Astrocyte of the spinal cord (primary cell): ENCODE results near the gene ARHGEF4.

Experiments used
- DNase-seq: peaks from one replicate; pipeline ENCODE4 v3.0.0; 2011; ENCODE audit warnings: low read depth, low spot score
- H3K4me3 ChIP-seq: 2 replicates; pipeline ENCODE4 v1.5.1; 2011; ENCODE audit warnings: low read depth, mild to moderate bottlenecking, low read length, moderate library complexity
- in situ Hi-C: cut with HindIII; loops from 2 replicates; pipeline ENCODE4 v1.10.0; 2017; ENCODE audit warnings: low sequenced_read_pairs
- TF ChIP-seq, protein P1 (sequence below): IDR thresholded peaks from 2 replicates; pipeline ENCODE4 v1.5.1; 2012; ENCODE audit warnings: low read depth, mild to moderate bottlenecking, low read length, inconsistent platforms

ARHGEF4 gene

DNA sequence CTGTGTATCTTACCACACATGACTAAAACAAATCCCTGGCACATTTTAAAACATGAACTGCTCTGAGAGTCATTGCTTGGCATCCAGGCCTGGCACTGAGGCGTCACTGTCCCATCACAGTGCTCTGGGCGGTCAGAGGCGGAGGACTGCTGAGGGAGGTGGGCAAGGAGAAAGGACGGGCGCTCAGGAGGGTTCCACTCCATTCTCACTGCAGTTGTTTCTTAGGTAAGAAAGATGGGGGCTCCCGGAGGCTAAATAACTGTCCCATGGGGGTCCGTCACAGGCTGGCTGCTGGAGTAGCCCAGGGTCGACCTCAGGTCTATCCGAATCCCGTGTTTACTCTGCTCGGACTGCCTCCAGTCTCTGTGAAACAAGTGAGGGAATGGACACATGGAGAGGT lies 139.0 kb downstream of the ARHGEF4 start:
- TF ChIP-seq, protein P1, sequence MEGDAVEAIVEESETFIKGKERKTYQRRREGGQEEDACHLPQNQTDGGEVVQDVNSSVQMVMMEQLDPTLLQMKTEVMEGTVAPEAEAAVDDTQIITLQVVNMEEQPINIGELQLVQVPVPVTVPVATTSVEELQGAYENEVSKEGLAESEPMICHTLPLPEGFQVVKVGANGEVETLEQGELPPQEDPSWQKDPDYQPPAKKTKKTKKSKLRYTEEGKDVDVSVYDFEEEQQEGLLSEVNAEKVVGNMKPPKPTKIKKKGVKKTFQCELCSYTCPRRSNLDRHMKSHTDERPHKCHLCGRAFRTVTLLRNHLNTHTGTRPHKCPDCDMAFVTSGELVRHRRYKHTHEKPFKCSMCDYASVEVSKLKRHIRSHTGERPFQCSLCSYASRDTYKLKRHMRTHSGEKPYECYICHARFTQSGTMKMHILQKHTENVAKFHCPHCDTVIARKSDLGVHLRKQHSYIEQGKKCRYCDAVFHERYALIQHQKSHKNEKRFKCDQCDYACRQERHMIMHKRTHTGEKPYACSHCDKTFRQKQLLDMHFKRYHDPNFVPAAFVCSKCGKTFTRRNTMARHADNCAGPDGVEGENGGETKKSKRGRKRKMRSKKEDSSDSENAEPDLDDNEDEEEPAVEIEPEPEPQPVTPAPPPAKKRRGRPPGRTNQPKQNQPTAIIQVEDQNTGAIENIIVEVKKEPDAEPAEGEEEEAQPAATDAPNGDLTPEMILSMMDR: no peak
- in situ Hi-C loops: no loop called here
- no peak for DNase-seq
- no peak overlapping the region for H3K4me3 ChIP-seq

DNA sequence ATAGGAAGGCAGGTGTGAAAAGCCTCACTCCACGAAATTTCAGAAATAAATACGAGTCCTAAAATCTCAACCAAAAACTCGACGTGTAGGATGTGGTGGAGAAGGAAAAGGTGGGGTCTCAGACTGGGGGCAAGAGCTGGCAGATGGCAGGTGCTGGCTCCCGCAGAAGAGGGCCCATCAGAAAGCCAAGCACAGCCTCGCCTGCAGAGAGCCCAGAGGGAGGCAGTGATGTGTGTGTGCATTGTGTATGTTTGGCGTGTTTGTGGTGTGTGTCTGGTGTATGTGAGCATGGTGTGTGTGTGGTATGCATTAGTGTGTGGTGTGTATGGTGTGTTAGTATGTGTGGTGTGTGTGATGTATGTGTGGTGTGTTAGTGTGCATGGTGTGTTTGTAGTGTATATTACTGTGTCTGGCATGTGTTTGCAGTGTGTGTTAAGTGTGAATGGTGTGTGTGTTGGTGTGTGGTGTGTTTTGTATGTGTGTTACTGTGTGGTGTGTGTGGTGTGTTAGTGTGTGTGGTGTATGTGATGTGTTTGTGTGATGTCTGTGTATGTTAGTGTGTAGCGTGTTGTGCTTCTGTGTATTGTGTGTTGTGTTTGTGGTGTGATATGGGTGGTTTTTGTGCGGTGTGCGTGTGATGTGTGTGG lies 140.0 kb downstream of the ARHGEF4 start:
- no peak overlapping the region for H3K4me3 ChIP-seq
- in situ Hi-C loops: no loop called here
- no peak for DNase-seq
- TF ChIP-seq, protein P1: no peak

DNA sequence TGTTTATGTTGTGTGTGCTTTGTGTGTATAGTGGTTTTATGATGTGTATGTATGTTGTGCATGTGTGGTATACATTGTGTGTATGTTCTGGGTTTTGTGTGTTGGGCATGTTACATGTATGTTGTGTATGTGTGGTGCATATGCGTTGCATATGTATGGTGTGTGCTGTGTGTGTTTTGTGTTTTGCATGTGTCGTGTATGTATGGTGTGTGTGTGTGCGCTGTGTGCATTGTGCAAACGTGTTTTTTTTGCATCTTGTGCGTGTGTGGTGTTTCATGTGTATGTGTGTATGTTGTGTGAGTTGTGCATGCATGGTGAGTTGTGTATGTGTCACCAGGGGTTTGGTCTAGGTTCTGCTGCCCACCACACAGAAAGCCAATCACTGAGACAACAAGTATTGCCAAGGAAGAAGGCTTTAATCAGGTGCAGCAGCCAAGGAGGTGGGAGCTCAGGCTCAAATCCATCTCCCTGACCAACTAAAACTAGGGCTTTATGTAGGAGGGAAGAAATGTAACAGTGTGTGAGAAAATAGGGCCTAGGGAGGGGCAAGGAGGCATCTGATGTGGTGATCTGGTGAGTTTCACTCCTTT lies 140.8 kb downstream of the ARHGEF4 start:
- no peak overlapping the region for H3K4me3 ChIP-seq
- TF ChIP-seq, protein P1: no peak
- DNase-seq: no peak
- in situ Hi-C loops: no loop called here

DNA sequence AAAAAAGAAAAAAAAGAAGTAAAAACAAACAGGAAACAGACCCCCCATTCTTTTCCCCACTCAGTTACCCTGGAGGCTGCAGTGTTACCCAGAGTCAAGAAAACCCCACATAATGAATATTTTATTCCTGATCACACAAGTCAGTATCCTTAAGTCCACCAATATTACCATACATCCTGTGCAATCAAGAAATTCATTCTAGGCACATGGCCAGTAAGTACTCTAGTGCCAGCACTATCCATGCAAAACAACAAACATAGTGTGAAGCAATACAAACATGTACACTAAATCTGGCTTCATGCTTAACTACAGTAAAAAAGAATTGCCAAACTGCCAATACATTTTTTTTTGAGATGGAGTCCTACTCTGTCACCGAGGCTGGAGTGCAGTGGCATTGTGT lies 145.0 kb downstream of the ARHGEF4 start:
- in situ Hi-C loops: no loop called here
- TF ChIP-seq, protein P1: no peak
- no peak overlapping the region for H3K4me3 ChIP-seq
- DNase-seq: no peak

DNA sequence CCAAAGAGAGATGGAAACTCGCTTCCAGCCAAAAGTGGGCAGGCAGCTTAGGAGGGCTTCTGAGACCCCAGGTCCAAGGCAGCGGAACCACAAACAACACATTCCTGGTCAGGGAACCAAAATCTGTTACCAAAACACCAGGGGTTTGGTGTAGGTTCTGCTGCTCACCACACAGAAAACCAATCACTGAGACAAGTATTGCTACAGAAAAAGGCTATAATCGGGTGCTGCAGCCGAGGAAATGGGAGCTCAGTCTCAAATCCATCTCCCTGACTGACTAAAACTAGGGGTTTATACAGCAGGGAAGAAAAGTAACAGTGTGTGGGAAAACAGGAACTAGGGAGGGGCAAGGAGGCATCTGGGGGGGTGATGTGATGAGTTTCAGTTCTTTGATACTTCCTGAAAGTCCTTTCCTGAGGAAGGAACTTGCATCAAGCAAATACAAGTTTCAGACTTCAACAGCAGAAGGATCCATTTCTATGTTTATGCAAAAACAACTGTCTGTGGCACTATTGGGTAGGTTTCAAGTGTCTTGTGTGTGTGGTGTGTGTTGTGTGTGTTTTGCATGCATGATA lies 148.6 kb downstream of the ARHGEF4 start:
- in situ Hi-C loops: no loop called here
- no peak for DNase-seq
- H3K4me3 ChIP-seq: no peak overlapping the region
- TF ChIP-seq, protein P1: no peak

DNA sequence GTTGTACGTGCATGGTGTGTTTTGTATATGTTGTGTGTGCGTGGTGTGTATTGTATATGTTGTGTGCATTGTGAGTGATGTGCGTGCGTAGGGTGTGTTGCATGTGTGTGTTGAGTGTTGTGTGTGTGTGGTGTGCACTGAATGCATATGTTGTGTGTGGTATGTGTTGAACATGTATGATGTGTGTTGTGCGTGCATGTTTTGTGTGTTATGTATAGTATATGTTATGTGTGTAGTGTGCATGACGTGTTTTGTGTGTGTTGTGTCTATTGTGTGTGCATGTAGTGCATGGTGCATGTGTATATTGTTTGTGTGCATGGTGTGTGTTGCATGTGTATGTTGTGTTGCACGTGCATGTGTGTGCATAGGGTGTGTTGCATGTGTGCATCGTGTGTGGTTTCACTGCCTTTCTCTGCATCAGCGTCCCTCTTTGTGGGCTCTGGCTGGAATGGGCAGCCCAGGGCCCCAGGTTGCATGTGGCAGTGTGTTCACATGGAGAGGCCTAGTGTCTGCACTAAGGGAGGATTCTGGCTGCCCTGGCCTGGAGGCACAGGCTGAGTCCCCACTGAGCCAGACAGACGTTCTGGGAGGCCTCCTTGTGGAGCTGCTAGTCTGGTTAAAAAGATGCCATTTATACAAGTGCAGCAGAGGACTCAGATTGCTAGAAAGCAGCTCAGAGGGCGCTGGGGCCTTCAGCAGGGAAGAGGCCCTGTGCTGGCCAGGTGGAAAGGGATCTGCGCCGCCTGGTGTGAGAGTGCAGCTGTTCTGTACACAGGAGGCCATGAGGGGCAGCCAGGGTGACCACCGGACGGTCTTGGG lies 149.3 kb downstream of the ARHGEF4 start:
- TF ChIP-seq, protein P1: no peak
- H3K4me3 ChIP-seq: no peak overlapping the region
- in situ Hi-C loops: no loop called here
- DNase-seq: no peak
